Psoas muscle (tissue), 8 donors: ENCODE data around the gene UNC5C. TPM values are rescaled to one million over a fixed set of nuclear protein-coding genes. Genes with fewer than 3 reads are reported as not detected.

Source experiments
- ATAC-seq, 4 donors: fragments of 200-7000 bp; cut with Tn5 transposase; one replicate each; pipeline ENCODE4 v1.9.1; 2020; ENCODE audit warnings: moderate library complexity in 3 of 4, mild to moderate bottlenecking in 2 of 4
- DNase-seq, 2 donors: peaks; one replicate each; pipeline ENCODE4 v3.0.0-alpha.2; 2020
- H3K27ac ChIP-seq: fragments of 200-600 bp; one replicate; pipeline ENCODE4 v1.8.0; 2022
- H3K27me3 ChIP-seq, 3 donors: fragments of 200-600 bp in 1 of 3; one replicate each; pipeline versions ENCODE4 v1.6.1 to v1.8.0; 2013 to 2022; ENCODE audit warnings: low read length in 2 of 3, mild to moderate bottlenecking in 2 of 3, moderate library complexity in 1 of 3; ENCODE audit not compliant: insufficient read depth in 3 of 3
- H3K36me3 ChIP-seq, 2 donors: fragments of 200-600 bp in 1 of 2; one replicate each; pipeline versions ENCODE4 v1.6.1 to v1.8.0; 2013 to 2022; ENCODE audit warnings: low read depth in 1 of 2, mild to moderate bottlenecking in 1 of 2, moderate library complexity in 1 of 2; ENCODE audit not compliant: insufficient read depth in 1 of 2
- H3K4me1 ChIP-seq: fragments of 200-600 bp; one replicate; pipeline ENCODE4 v1.8.0; 2022
- H3K4me3 ChIP-seq: fragments of 200-600 bp; one replicate; pipeline ENCODE4 v1.8.0; 2022; ENCODE audit warnings: mild to moderate bottlenecking
- H3K9me3 ChIP-seq: fragments of 200-600 bp; one replicate; pipeline ENCODE4 v1.8.0; 2022
- WGBS, 3 donors: extraction: QIAGEN DNeasy Blood & Tissue Kit; methylation state at CpG; one replicate each; pipeline versions ENCODE4 v1.1.6 to v1.1.7; 2013; 5-methylcytosine and 5-hydroxymethylcytosine counted together
- intact Hi-C, 2 donors: fragments of 100-400 bp; cut with DNase I; formaldehyde crosslinking; loops; one replicate each; pipeline versions ENCODE4 v1.11.0 to v1.14.2; 2022
- polyA plus RNA-seq, 3 donors: library from polyadenylated mRNA; stranded (reverse); fragments of 200-250 nt; gene quantifications; one replicate each; pipeline ENCODE4 v1.2.3, GENCODE V29; 2013
- total RNA-seq, 4 donors: library from RNA; stranded (reverse); fragmentation: NEBNext Ultra II Directional in 2 of 4; extraction: Animal tissue kit (Norgen Biotek cat#: 25700) in 2 of 4; gene quantifications; one replicate each; pipeline versions ENCODE4 v1.2.1 to v1.2.4, GENCODE V29; 2021 to 2023
- TF ChIP-seq, protein P1 (sequence below): fragments of 200-600 bp; IDR thresholded peaks from one replicate; pipeline ENCODE4 v1.8.0; 2022; ENCODE audit warnings: antibody characterized with exemption
- donor health status: healthy with polysubstance abuse.
- donor health status: DM: no; HTN: no; CAD: no; lungs with moderate emphysema.
- donor health status: Bipolar disorder and iron deficiency.
- donor health status: healthy.
- donor health status: DM: yes; HTN: yes; CAD: no.
- donor health status: DM: no; HTN: no; CAD: no.
- donor health status: DM: no; HTN: no; CAD: no.
- donor health status: DM: yes; HTN: yes; CAD: no.

The UNC5C gene
- total and polyA plus RNA-seq, 7 donors = 0.04 to 1.1 (median 0.19) TPM

DNA sequence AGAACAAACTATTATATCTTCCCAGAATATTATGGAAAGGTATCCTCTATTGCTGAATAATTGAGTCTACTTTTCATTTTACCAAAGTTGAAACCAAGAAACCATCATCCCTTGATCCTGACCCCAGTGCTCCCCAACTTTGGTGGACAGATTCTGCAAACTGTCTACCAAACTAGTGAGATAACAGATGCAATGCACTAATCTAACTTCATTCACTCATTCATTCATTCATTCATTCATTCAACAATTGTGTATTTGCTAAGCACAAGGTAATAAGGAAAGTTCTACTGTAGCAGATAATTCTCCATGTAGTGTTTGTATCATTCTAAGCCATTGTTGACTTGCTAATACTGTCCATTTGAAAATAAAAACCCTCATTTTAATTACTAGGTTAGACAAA is 150.6 kb downstream of the UNC5C start:
- no peak for DNase-seq
- no peaks in the 10 kb centered on the region for H3K9me3 ChIP-seq
- no peaks in the 10 kb centered on the region for H3K36me3 ChIP-seq
- intact Hi-C loops = no loop called here
- H3K4me3 ChIP-seq = no peak overlapping the region
- TF ChIP-seq, protein P1, sequence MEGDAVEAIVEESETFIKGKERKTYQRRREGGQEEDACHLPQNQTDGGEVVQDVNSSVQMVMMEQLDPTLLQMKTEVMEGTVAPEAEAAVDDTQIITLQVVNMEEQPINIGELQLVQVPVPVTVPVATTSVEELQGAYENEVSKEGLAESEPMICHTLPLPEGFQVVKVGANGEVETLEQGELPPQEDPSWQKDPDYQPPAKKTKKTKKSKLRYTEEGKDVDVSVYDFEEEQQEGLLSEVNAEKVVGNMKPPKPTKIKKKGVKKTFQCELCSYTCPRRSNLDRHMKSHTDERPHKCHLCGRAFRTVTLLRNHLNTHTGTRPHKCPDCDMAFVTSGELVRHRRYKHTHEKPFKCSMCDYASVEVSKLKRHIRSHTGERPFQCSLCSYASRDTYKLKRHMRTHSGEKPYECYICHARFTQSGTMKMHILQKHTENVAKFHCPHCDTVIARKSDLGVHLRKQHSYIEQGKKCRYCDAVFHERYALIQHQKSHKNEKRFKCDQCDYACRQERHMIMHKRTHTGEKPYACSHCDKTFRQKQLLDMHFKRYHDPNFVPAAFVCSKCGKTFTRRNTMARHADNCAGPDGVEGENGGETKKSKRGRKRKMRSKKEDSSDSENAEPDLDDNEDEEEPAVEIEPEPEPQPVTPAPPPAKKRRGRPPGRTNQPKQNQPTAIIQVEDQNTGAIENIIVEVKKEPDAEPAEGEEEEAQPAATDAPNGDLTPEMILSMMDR = no peak
- no peaks in the 10 kb centered on the region for H3K4me1 ChIP-seq
- H3K27me3 ChIP-seq = no peaks in the 10 kb centered on the region
- no peak overlapping the region for H3K27ac ChIP-seq
- ATAC-seq = no peak

DNA sequence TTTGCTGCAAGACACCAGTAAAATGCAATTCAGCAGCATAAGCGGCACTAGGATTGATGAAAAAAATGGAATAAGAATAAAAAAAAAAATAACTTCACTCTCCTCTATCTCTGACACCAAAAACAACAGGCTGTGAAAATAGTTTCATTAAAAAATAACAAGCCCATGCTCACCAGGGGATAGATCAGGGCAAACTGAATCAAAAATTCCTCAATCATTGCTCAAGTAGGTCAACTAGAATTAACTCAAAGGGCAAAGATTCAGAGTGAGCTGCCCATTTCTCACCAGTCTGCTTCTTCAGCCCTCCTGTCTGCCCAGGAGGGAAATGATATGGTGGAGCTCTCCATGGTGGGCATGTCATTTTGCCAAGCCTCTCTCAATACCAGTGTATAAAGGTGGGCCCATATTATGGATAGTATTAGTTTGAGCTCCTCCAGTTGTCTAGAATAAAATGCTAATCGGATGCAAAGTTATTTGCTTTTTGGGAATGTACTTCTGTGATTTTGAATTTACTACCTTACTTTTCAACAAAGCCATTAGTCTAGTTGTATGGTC is 153.9 kb downstream of the UNC5C start:
- H3K4me1 ChIP-seq = no peaks in the 10 kb centered on the region
- no peak overlapping the region for H3K27ac ChIP-seq
- H3K4me3 ChIP-seq = no peak overlapping the region
- ATAC-seq (no peak), DNase-seq (no peak)
- no peaks in the 10 kb centered on the region for H3K9me3 ChIP-seq
- no peaks in the 10 kb centered on the region for H3K36me3 ChIP-seq
- TF ChIP-seq, protein P1 = no peak
- intact Hi-C loops = no loop called here
- WGBS, 3 donors = 83 to 92% (median 90%) methylated on average over 2 of the region's 2 CpGs
- no peaks in the 10 kb centered on the region for H3K27me3 ChIP-seq

DNA sequence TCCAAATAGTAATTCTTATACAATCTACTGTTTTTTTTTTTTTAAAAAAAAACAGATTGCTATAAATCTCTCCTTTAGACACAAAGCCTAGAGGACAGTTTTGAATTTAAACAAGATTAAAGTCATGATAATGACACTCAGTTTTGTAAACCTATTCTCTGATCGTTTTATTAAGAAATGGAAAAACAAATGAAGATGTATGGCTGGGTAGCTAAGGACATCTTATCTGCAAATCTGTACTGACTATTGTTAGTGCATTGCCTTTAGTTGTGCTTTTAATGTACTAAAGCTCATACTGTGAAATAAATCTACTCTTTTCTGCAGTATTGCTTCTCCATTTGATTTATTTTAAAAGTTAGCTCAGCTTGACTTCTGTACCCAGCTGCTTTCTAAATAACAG is 155.0 kb downstream of the UNC5C start:
- Histone ChIP-seq H3K4me3 (no peak overlapping the region), H3K9me3 (no peaks in the 10 kb centered on the region), H3K36me3 (no peaks in the 10 kb centered on the region), H3K27ac (no peak overlapping the region), H3K27me3 (no peaks in the 10 kb centered on the region), H3K4me1 (no peaks in the 10 kb centered on the region)
- intact Hi-C loops = no loop called here
- TF ChIP-seq, protein P1 = no peak
- WGBS, 3 donors = 56 to 74% (median 60%) methylated on average over 1 of the region's 1 CpG
- ATAC-seq (no peak), DNase-seq (no peak)

DNA sequence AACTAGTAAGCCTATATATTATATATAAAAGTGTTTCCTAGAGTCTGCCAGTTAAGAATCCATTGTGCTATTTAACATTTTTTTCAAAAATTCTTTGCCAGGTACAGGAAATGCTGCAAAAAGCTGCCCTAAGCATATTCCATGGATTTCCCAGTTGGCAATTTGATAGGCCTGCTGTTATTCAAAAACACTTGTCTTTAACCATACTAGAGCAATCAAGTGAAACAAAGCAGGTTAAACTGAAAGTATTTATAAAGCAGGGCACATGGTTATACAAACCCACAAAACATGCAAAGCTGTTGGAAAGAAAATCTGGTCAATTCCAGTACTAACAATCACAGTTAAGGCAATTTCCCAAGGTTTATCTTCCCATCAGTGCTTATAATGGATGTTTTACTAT is 159.9 kb downstream of the UNC5C start:
- Histone ChIP-seq H3K9me3 (no peaks in the 10 kb centered on the region), H3K4me3 (no peak overlapping the region), H3K36me3 (no peaks in the 10 kb centered on the region), H3K27me3 (no peaks in the 10 kb centered on the region), H3K27ac (no peak overlapping the region), H3K4me1 (no peaks in the 10 kb centered on the region)
- ATAC-seq (no peak), DNase-seq (no peak)
- intact Hi-C loops = no loop called here
- TF ChIP-seq, protein P1 = no peak

DNA sequence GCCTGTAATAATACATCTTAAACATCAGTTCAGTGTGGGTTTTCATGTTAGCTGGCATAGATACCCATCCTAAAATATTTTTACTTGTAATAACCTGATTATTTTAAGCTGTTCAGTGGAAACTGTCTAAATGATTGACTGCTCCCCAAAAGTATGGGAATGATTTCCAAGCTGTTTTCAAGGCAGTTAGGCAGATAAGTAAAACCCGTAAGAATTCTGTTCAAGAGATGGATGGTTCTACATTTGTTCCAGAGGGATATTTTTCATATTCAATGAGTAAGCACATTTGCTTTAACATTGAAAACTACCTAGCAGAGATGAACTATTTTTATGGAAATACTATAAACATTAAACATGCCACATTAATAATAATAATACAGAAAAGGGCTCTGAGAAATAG is 161.1 kb downstream of the UNC5C start:
- Histone ChIP-seq H3K27ac (no peak overlapping the region), H3K36me3 (no peaks in the 10 kb centered on the region), H3K4me1 (no peaks in the 10 kb centered on the region), H3K9me3 (no peaks in the 10 kb centered on the region), H3K4me3 (no peak overlapping the region), H3K27me3 (no peaks in the 10 kb centered on the region)
- TF ChIP-seq, protein P1 = no peak
- whole genome bisulfite sequencing, 3 donors = 62 to 81% (median 69%) methylated on average over 1 of the region's 1 CpG
- intact Hi-C loops = no loop called here
- ATAC-seq = no peak
- DNase-seq = no peak
